H1 (cell line): ENCODE data around the gene ATPAF2. TPM values are rescaled to one million over a fixed set of nuclear protein-coding genes. Genes with fewer than 3 reads are reported as not detected.

Experiments used
- CTCF ChIA-PET: fragments of 300-600 bp; sonication (Branson Sonifier 250); formaldehyde crosslinking; loops from one replicate; lab custom pipeline; 2021; ENCODE audit not compliant: partially characterized antibody; lab: Charles Lee
- POLR2A ChIA-PET: fragments of 300-600 bp; sonication (Branson Sonifier 250); formaldehyde crosslinking; loops from one replicate; lab custom pipeline; 2021; ENCODE audit warnings: inconsistent platforms; ENCODE audit not compliant: partially characterized antibody; lab: Charles Lee
- DNase-seq, 2 experiments: peaks; one replicate each; pipeline versions ENCODE4 v3.0.0 to v3.0.0-alpha.2; 2010 to 2022; ENCODE audit warnings: low spot score in 2 of 2, low read depth in 1 of 2, mixed read lengths in 1 of 2
- FAIRE-seq: peaks from 2 replicates; lab custom pipeline; 2011; peaks lifted over from hg19 to GRCh38; lab: Jason Lieb, UNC
- H2AFZ ChIP-seq: 2 replicates; pipeline ENCODE4 v1.8.1; 2012; ENCODE audit warnings: low read length, inconsistent platforms
- H2AK5ac ChIP-seq: 2 replicates; pipeline ENCODE4 v1.6.1; 2013; ENCODE audit warnings: low read depth, low read length
- H2BK120ac ChIP-seq: replicated peaks from 2 replicates; pipeline ENCODE3; 2013; ENCODE audit warnings: low read depth, low read length, inconsistent platforms
- H2BK12ac ChIP-seq: 2 replicates; pipeline ENCODE4 v1.6.1; 2013; ENCODE audit warnings: low read depth, low read length
- H2BK15ac ChIP-seq: 2 replicates; pipeline ENCODE4 v1.6.1; 2013; ENCODE audit warnings: low read length
- H2BK20ac ChIP-seq: 2 replicates; pipeline ENCODE4 v1.6.1; 2013; ENCODE audit warnings: low read length
- H2BK5ac ChIP-seq: 2 replicates; pipeline ENCODE4 v1.6.1; 2013; ENCODE audit warnings: low read depth, low read length
- H3K14ac ChIP-seq: 2 replicates; pipeline ENCODE4 v1.6.1; 2013; ENCODE audit warnings: inconsistent platforms; ENCODE audit not compliant: insufficient read length
- H3K18ac ChIP-seq: 2 replicates; pipeline ENCODE4 v1.6.1; 2013; ENCODE audit warnings: low read length; ENCODE audit errors: extremely low read depth
- H3K23ac ChIP-seq: 2 replicates; pipeline ENCODE4 v1.6.1; 2013; ENCODE audit warnings: inconsistent platforms; ENCODE audit not compliant: insufficient read length
- H3K23me2 ChIP-seq: 2 replicates; pipeline ENCODE4 v1.6.1; 2013; ENCODE audit warnings: low read depth, low read length
- H3K27ac ChIP-seq: 2 replicates; pipeline ENCODE4 v1.6.1; 2011; ENCODE audit warnings: low read depth, low read length, inconsistent platforms
- H3K27me3 ChIP-seq, 4 experiments: replicated peaks in 1 of 4; 1 replicate in 1 of 4; 2 replicates in 3 of 4; pipeline versions ENCODE4 v1.6.1 to v1.8.1; 2011 to 2013; ENCODE audit warnings: low read length in 3 of 4, mild to moderate bottlenecking in 3 of 4, inconsistent platforms in 2 of 4, mixed read lengths in 2 of 4, moderate library complexity in 1 of 4; ENCODE audit not compliant: control insufficient read depth in 3 of 4, insufficient read depth in 3 of 4; ENCODE audit errors: extremely low read depth in 1 of 4
- H3K36me3 ChIP-seq, 4 experiments: 2 replicates each; pipeline versions ENCODE4 v1.6.1 to v1.8.1; 2011 to 2013; ENCODE audit warnings: mild to moderate bottlenecking in 4 of 4, low read length in 3 of 4, moderate library complexity in 2 of 4, control low read depth in 1 of 4, inconsistent platforms in 1 of 4; ENCODE audit not compliant: insufficient read depth in 4 of 4, control insufficient read depth in 2 of 4
- H3K4ac ChIP-seq: replicated peaks from 2 replicates; pipeline ENCODE3; 2013; ENCODE audit warnings: low read length, low read depth, mixed read lengths, inconsistent platforms; ENCODE audit not compliant: insufficient read length
- H3K4me1 ChIP-seq, 4 experiments: replicated peaks in 1 of 4; 1 replicate in 1 of 4; 2 replicates in 3 of 4; pipeline versions ENCODE4 v1.6.1 to v1.8.1; 2011 to 2013; ENCODE audit warnings: low read length in 3 of 4, inconsistent platforms in 2 of 4, mixed read lengths in 1 of 4; ENCODE audit not compliant: insufficient read depth in 4 of 4, control insufficient read depth in 3 of 4
- H3K4me2 ChIP-seq, 2 experiments: 2 replicates each; pipeline versions ENCODE4 v1.6.1 to v1.8.1; 2011 to 2013; ENCODE audit warnings: low read depth in 2 of 2, low read length in 2 of 2, control low read depth in 1 of 2, inconsistent platforms in 1 of 2, mild to moderate bottlenecking in 1 of 2; ENCODE audit not compliant: insufficient read depth in 1 of 2
- H3K4me3 ChIP-seq, 4 experiments: fragments of 200-600, 300-600 bp in 1 of 4; sonication (generic), shearing (Covaris generic), sonication (Bioruptor Twin) in 1 of 4; 2 replicates each; pipeline versions ENCODE4 v1.5.1 to v1.8.1; 2011 to 2016; ENCODE audit warnings: low read length in 4 of 4, low read depth in 3 of 4, control low read depth in 2 of 4, inconsistent platforms in 2 of 4, mild to moderate bottlenecking in 2 of 4, mixed read lengths in 1 of 4, moderate library complexity in 1 of 4; ENCODE audit not compliant: insufficient read depth in 2 of 4; ENCODE audit errors: extremely low read depth in 1 of 4
- H3K56ac ChIP-seq: replicated peaks from 2 replicates; pipeline ENCODE3; 2013; ENCODE audit warnings: low read depth, mild to moderate bottlenecking, mixed read lengths, low read length, inconsistent platforms; ENCODE audit not compliant: insufficient read length
- H3K79me1 ChIP-seq: 2 replicates; pipeline ENCODE4 v1.6.1; 2013; ENCODE audit warnings: low read depth, low read length, control low read depth
- H3K79me2 ChIP-seq, 2 experiments: 2 replicates each; pipeline versions ENCODE4 v1.6.1 to v1.8.1; 2012 to 2013; ENCODE audit warnings: low read length in 2 of 2, mild to moderate bottlenecking in 2 of 2, inconsistent platforms in 1 of 2; ENCODE audit not compliant: insufficient read depth in 2 of 2, control insufficient read depth in 1 of 2
- H3K9ac ChIP-seq, 4 experiments: replicated peaks in 1 of 4; 1 replicate in 1 of 4; 2 replicates in 3 of 4; pipeline versions ENCODE4 v1.6.1 to v1.8.1; 2011 to 2013; ENCODE audit warnings: low read depth in 3 of 4, low read length in 3 of 4, control low read depth in 2 of 4, mild to moderate bottlenecking in 2 of 4, moderate library complexity in 2 of 4, inconsistent platforms in 1 of 4; ENCODE audit errors: extremely low read depth in 1 of 4
- H3K9me3 ChIP-seq, 2 experiments: 2 replicates each; pipeline versions ENCODE4 v1.6.1 to v1.8.1; 2012 to 2013; ENCODE audit warnings: mild to moderate bottlenecking in 2 of 2, moderate library complexity in 2 of 2, control low read depth in 1 of 2, inconsistent platforms in 1 of 2, low read depth in 1 of 2, low read length in 1 of 2, mixed read lengths in 1 of 2; ENCODE audit not compliant: insufficient read depth in 2 of 2
- H4K20me1 ChIP-seq, 2 experiments: replicated peaks in 1 of 2; 2 replicates each; pipeline versions ENCODE3 to v1.8.1; 2011 to 2013; ENCODE audit warnings: inconsistent platforms in 2 of 2, low read length in 2 of 2, mild to moderate bottlenecking in 1 of 2; ENCODE audit not compliant: insufficient read depth in 2 of 2, control insufficient read depth in 1 of 2
- H4K5ac ChIP-seq: 2 replicates; pipeline ENCODE4 v1.6.1; 2013; ENCODE audit warnings: low read length, low read depth, mixed read lengths, inconsistent platforms; ENCODE audit not compliant: insufficient read length
- H4K8ac ChIP-seq: 2 replicates; pipeline ENCODE4 v1.8.0; 2013; ENCODE audit warnings: mild to moderate bottlenecking, moderate library complexity, low read length, inconsistent platforms; ENCODE audit not compliant: insufficient read depth; ENCODE audit errors: extremely low read depth
- H4K91ac ChIP-seq: replicated peaks from 2 replicates; pipeline ENCODE3; 2013; ENCODE audit warnings: low read length, mixed read lengths, inconsistent platforms; ENCODE audit not compliant: insufficient read length
- CHD2 ChIP-seq: IDR thresholded peaks from 2 replicates; pipeline ENCODE4 v1.6.1; 2012; ENCODE audit warnings: low read length, improper control_type of control experiment
- CTBP2 ChIP-seq: IDR thresholded peaks from 2 replicates; pipeline ENCODE4 v1.7.0; 2011; ENCODE audit warnings: borderline replicate concordance, mild to moderate bottlenecking, moderate library complexity, mixed read lengths, low read length; ENCODE audit not compliant: insufficient read depth, insufficient read length
- ZNF274 ChIP-seq: IDR thresholded peaks from 2 replicates; pipeline ENCODE4 v1.7.0; 2012; ENCODE audit warnings: low read length, borderline replicate concordance; ENCODE audit errors: extremely low read depth
- WGBS, 2 experiments: shearing (Covaris generic) in 1 of 2; methylation state at CpG; one replicate each; pipeline versions ENCODE4 v1.1.6 to v1.1.7; 2013 to 2015; ENCODE audit warnings: low lambda C conversion rate in 2 of 2, mixed read lengths in 2 of 2, inconsistent platforms in 1 of 2, low coverage in 1 of 2, missing lambda C conversion rate in 1 of 2; ENCODE audit not compliant: insufficient replicate concordance in 2 of 2, insufficient coverage in 1 of 2, insufficient read length in 1 of 2; ENCODE audit errors: extremely low coverage in 1 of 2, missing lambda C conversion rate in 1 of 2; 5-methylcytosine and 5-hydroxymethylcytosine counted together
- polyA plus RNA-seq, 7 experiments: library from polyadenylated mRNA; depleted of rRNA in 3 of 7; stranded (reverse) in 5 of 7; unstranded in 2 of 7; fragments of >200 nt in 5 of 7; fragments of 200-250 nt in 2 of 7; gene quantifications; 1 replicate in 5 of 7; 2 replicates in 1 of 7; 4 replicates in 1 of 7; pipeline versions ENCODE4 v1.2.1 to v1.2.3, GENCODE V29; 2011 to 2013; ENCODE audit warnings: missing spikeins in 2 of 7, mixed read lengths in 2 of 7
- total RNA-seq: library from RNA; stranded (reverse); fragmentation: NEBNext Ultra II Directional; extraction: Animal tissue kit (Norgen Biotek cat#: 25700); gene quantifications from 2 replicates; pipeline ENCODE4 v1.2.1, GENCODE V29; 2021

ATPAF2 gene
- total and polyA plus RNA-seq, 2 of the 8 experiments (the other 6 are each of a cell fraction or from before 2014, with no cell fraction given), result 19.6 to 22.9 TPM

GRCh38 chr17:17971431-17972125 is 67.4 kb downstream of the ATPAF2 start:
- Histone ChIP-seq H3K23me2 (peaks cover 5% of the 10 kb centered on the region; the same call in 1 of the 2 replicates), H3K27ac (no peak overlapping the region), H3K27me3 (no peaks in the 10 kb centered on the region), H3K4me3 (peak overlapping the region; percentile 53 to 70 (median 60)), H3K23ac (no peak overlapping the region), H3K4me1 (peaks cover 0 to 5% (median 2%) of the 10 kb centered on the region in 4 experiments; a peak in 2 of 7 replicates), H4K8ac (no peak overlapping the region; the same call in 1 of the 2 replicates), H3K14ac (no peak overlapping the region), H3K4me2 (peak overlapping the region; percentile 52 to 83), H4K5ac (no peak overlapping the region), H4K20me1 (no peaks in the 10 kb centered on the region), H2AFZ (no peak overlapping the region), H3K9ac (no peak overlapping the region; a peak in 1 of 7 replicates), H4K91ac (no peak overlapping the region), H3K9me3 (no peaks in the 10 kb centered on the region), H3K18ac (no peak overlapping the region), H2BK20ac (no peak overlapping the region), H2BK15ac (no peak overlapping the region), H2BK120ac (no peak overlapping the region), H3K79me2 (no peaks in the 10 kb centered on the region), H3K36me3 (no peaks in the 10 kb centered on the region), H2BK5ac (no peak overlapping the region), H3K79me1 (no peaks in the 10 kb centered on the region; the same call in 1 of the 2 replicates), H3K4ac (no peak overlapping the region), H2BK12ac (no peak overlapping the region), H3K56ac (no peak overlapping the region), H2AK5ac (no peak overlapping the region)
- WGBS, 2 experiments, result 27% methylated on average over 33 of the region's 33 CpGs; no CpG with 5 or more reads in 1 of the 2 experiments
- FAIRE-seq, result no peak
- CTCF ChIA-PET, result interaction anchor here (0.8 to 2.1 kb wide), 8 partner anchors 12 to 82 kb away, joined by 3 to 5 read pairs (median 4); no protein-coding TSS in a partner anchor
- POLR2A ChIA-PET, result interaction anchor here (0.8 kb wide), 1 partner anchor 134 kb away, joined by 3 read pairs; no protein-coding TSS in a partner anchor
- DNase-seq, result no peak
- no peak for TF ChIP-seq CHD2
- TF ChIP-seq CTBP2, result no peak
- TF ChIP-seq ZNF274, result no peak
